Measurements from ENCODE around the gene CEP250. TPM values are rescaled to one million over a fixed set of nuclear protein-coding genes. Genes with fewer than 3 reads are reported as not detected.

Gene CEP250
- 37.1 TPM for polyA plus RNA-seq (2013, experiment 1 of 4)
- polyA plus RNA-seq (2013, experiment 2 of 4): 49.2 TPM
- polyA plus RNA-seq (2013, experiment 3 of 4): 29.0 TPM
- polyA plus RNA-seq (2013, experiment 4 of 4): 37.0 TPM

GRCh38 chr20:35454881-35455609 lies at the start of gene CEP250:
TSS of gene CEP250 (plus strand) at chr20:35455598. CDS start at chr20:35462368, 6,770 bp downstream.
- H3K4me3 ChIP-seq (ENCODE audit: insufficient read depth, low read depth, low read length): peak within 1 kb of the TSS; percentile 76
- no peaks in the 10 kb centered on the region for H3K27me3 ChIP-seq (ENCODE audit: control insufficient read depth, insufficient read depth, low read length, poor library complexity, severe bottlenecking)
- H3K36me3 ChIP-seq (ENCODE audit: control insufficient read depth, insufficient read depth, low read length): no peaks in the 10 kb centered on the region
- 0% methylated on average over 59 of the region's 59 CpGs for WGBS, 2 experiments
- H3K27ac ChIP-seq (ENCODE audit: insufficient read depth, low read depth, low read length, poor library complexity, severe bottlenecking): peak within 1 kb of the TSS; percentile 90
- H3K4me1 ChIP-seq (ENCODE audit: control insufficient read depth, insufficient read depth, low read length): peaks cover 10% of the 10 kb centered on the region
- no peaks in the 10 kb centered on the region for H3K9me3 ChIP-seq (ENCODE audit: control insufficient read depth, low read length)

- H3K36me3 ChIP-seq (ENCODE audit: control insufficient read depth, insufficient read depth, low read length): peaks cover 26% of the 10 kb centered on the region
- no peaks in the 10 kb centered on the region for H3K4me1 ChIP-seq (ENCODE audit: control insufficient read depth, insufficient read depth, low read length)
- 84 to 100% methylated on average over 1 to 2 of the region's 3 CpGs for WGBS, 2 experiments
- H3K27me3 ChIP-seq (ENCODE audit: control insufficient read depth, insufficient read depth, low read length, poor library complexity, severe bottlenecking): no peaks in the 10 kb centered on the region
- no peaks in the 10 kb centered on the region for H3K9me3 ChIP-seq (ENCODE audit: control insufficient read depth, low read length)
- no peak overlapping the region for H3K4me3 ChIP-seq (ENCODE audit: insufficient read depth, low read depth, low read length)
- H3K27ac ChIP-seq (ENCODE audit: insufficient read depth, low read depth, low read length, poor library complexity, severe bottlenecking): no peak overlapping the region
Observed at GRCh38 chr20:35405775-35406174, 49.6 kb upstream of the CEP250 start.

GRCh38 chr20:35408270-35408669 lies 47.1 kb upstream of the CEP250 start:
- Histone ChIP-seq H3K4me3 (ENCODE audit: insufficient read depth, low read depth, low read length) (no peak overlapping the region), H3K27ac (ENCODE audit: insufficient read depth, low read depth, low read length, poor library complexity, severe bottlenecking) (no peak overlapping the region), H3K9me3 (ENCODE audit: control insufficient read depth, low read length) (no peaks in the 10 kb centered on the region), H3K36me3 (ENCODE audit: control insufficient read depth, insufficient read depth, low read length) (peaks cover 26% of the 10 kb centered on the region), H3K4me1 (ENCODE audit: control insufficient read depth, insufficient read depth, low read length) (no peaks in the 10 kb centered on the region), H3K27me3 (ENCODE audit: control insufficient read depth, insufficient read depth, low read length, poor library complexity, severe bottlenecking) (no peaks in the 10 kb centered on the region)
- whole genome bisulfite sequencing, 2 experiments: 87 to 96% methylated on average over 3 of the region's 3 CpGs

- Histone ChIP-seq H3K4me3 (ENCODE audit: insufficient read depth, low read depth, low read length) (no peak overlapping the region), H3K27me3 (ENCODE audit: control insufficient read depth, insufficient read depth, low read length, poor library complexity, severe bottlenecking) (no peaks in the 10 kb centered on the region), H3K36me3 (ENCODE audit: control insufficient read depth, insufficient read depth, low read length) (peaks cover 26% of the 10 kb centered on the region), H3K4me1 (ENCODE audit: control insufficient read depth, insufficient read depth, low read length) (no peaks in the 10 kb centered on the region), H3K9me3 (ENCODE audit: control insufficient read depth, low read length) (no peaks in the 10 kb centered on the region), H3K27ac (ENCODE audit: insufficient read depth, low read depth, low read length, poor library complexity, severe bottlenecking) (no peak overlapping the region)
- 83 to 88% methylated on average over 3 of the region's 3 CpGs for WGBS, 2 experiments
Observed at GRCh38 chr20:35409542-35409941, 45.9 kb upstream of the CEP250 start.

- H3K4me1 ChIP-seq (ENCODE audit: control insufficient read depth, insufficient read depth, low read length): no peaks in the 10 kb centered on the region
- 84 to 92% methylated on average over 3 to 4 of the region's 6 CpGs for WGBS, 2 experiments
- peak overlapping the region; percentile 80 for H3K4me3 ChIP-seq (ENCODE audit: insufficient read depth, low read depth, low read length)
- no peaks in the 10 kb centered on the region for H3K9me3 ChIP-seq (ENCODE audit: control insufficient read depth, low read length)
- no peaks in the 10 kb centered on the region for H3K27me3 ChIP-seq (ENCODE audit: control insufficient read depth, insufficient read depth, low read length, poor library complexity, severe bottlenecking)
- no peak overlapping the region for H3K27ac ChIP-seq (ENCODE audit: insufficient read depth, low read depth, low read length, poor library complexity, severe bottlenecking)
- peaks cover 22% of the 10 kb centered on the region for H3K36me3 ChIP-seq (ENCODE audit: control insufficient read depth, insufficient read depth, low read length)
Observed at GRCh38 chr20:35410613-35411012, 44.8 kb upstream of the CEP250 start.

- Histone ChIP-seq H3K27me3 (ENCODE audit: control insufficient read depth, insufficient read depth, low read length, poor library complexity, severe bottlenecking) (no peaks in the 10 kb centered on the region), H3K4me3 (ENCODE audit: insufficient read depth, low read depth, low read length) (no peak overlapping the region), H3K27ac (ENCODE audit: insufficient read depth, low read depth, low read length, poor library complexity, severe bottlenecking) (no peak overlapping the region), H3K9me3 (ENCODE audit: control insufficient read depth, low read length) (no peaks in the 10 kb centered on the region), H3K4me1 (ENCODE audit: control insufficient read depth, insufficient read depth, low read length) (no peaks in the 10 kb centered on the region), H3K36me3 (ENCODE audit: control insufficient read depth, insufficient read depth, low read length) (no peaks in the 10 kb centered on the region)
- 83 to 100% methylated on average over 1 of the region's 2 CpGs for WGBS, 2 experiments
Observed at GRCh38 chr20:35421322-35421721, 34.1 kb upstream of the CEP250 start.

GRCh38 chr20:35431621-35432429 lies 23.6 kb upstream of the CEP250 start:
- no peaks in the 10 kb centered on the region for H3K27me3 ChIP-seq (ENCODE audit: control insufficient read depth, insufficient read depth, low read length, poor library complexity, severe bottlenecking)
- 64 to 67% methylated on average over 6 of the region's 6 CpGs for WGBS, 2 experiments
- H3K27ac ChIP-seq (ENCODE audit: insufficient read depth, low read depth, low read length, poor library complexity, severe bottlenecking): no peak overlapping the region
- H3K36me3 ChIP-seq (ENCODE audit: control insufficient read depth, insufficient read depth, low read length): no peaks in the 10 kb centered on the region
- H3K9me3 ChIP-seq (ENCODE audit: control insufficient read depth, low read length): no peaks in the 10 kb centered on the region
- no peak overlapping the region for H3K4me3 ChIP-seq (ENCODE audit: insufficient read depth, low read depth, low read length)
- H3K4me1 ChIP-seq (ENCODE audit: control insufficient read depth, insufficient read depth, low read length): peaks cover 26% of the 10 kb centered on the region

- no peaks in the 10 kb centered on the region for H3K27me3 ChIP-seq (ENCODE audit: control insufficient read depth, insufficient read depth, low read length, poor library complexity, severe bottlenecking)
- no peaks in the 10 kb centered on the region for H3K9me3 ChIP-seq (ENCODE audit: control insufficient read depth, low read length)
- no peaks in the 10 kb centered on the region for H3K36me3 ChIP-seq (ENCODE audit: control insufficient read depth, insufficient read depth, low read length)
- 97% methylated on average over 1 of the region's 1 CpG for WGBS, 2 experiments
- no peak overlapping the region for H3K27ac ChIP-seq (ENCODE audit: insufficient read depth, low read depth, low read length, poor library complexity, severe bottlenecking)
- H3K4me1 ChIP-seq (ENCODE audit: control insufficient read depth, insufficient read depth, low read length): peaks cover 26% of the 10 kb centered on the region
- H3K4me3 ChIP-seq (ENCODE audit: insufficient read depth, low read depth, low read length): no peak overlapping the region
Observed at GRCh38 chr20:35432430-35432735, 23.0 kb upstream of the CEP250 start.

GRCh38 chr20:35433337-35433736 lies 22.1 kb upstream of the CEP250 start:
- peaks cover 36% of the 10 kb centered on the region for H3K4me1 ChIP-seq (ENCODE audit: control insufficient read depth, insufficient read depth, low read length)
- H3K27ac ChIP-seq (ENCODE audit: insufficient read depth, low read depth, low read length, poor library complexity, severe bottlenecking): no peak overlapping the region
- H3K4me3 ChIP-seq (ENCODE audit: insufficient read depth, low read depth, low read length): no peak overlapping the region
- 89% methylated on average over 2 of the region's 2 CpGs for WGBS, 2 experiments
- H3K9me3 ChIP-seq (ENCODE audit: control insufficient read depth, low read length): no peaks in the 10 kb centered on the region
- no peaks in the 10 kb centered on the region for H3K36me3 ChIP-seq (ENCODE audit: control insufficient read depth, insufficient read depth, low read length)
- H3K27me3 ChIP-seq (ENCODE audit: control insufficient read depth, insufficient read depth, low read length, poor library complexity, severe bottlenecking): no peaks in the 10 kb centered on the region
